ENCODE results near the gene TYMP.

GRCh38 chr22:50507421-50507990 lies 22.3 kb downstream of the TYMP start, which contains the start of gene LMF2:
- TF ChIP-seq, protein P1, sequence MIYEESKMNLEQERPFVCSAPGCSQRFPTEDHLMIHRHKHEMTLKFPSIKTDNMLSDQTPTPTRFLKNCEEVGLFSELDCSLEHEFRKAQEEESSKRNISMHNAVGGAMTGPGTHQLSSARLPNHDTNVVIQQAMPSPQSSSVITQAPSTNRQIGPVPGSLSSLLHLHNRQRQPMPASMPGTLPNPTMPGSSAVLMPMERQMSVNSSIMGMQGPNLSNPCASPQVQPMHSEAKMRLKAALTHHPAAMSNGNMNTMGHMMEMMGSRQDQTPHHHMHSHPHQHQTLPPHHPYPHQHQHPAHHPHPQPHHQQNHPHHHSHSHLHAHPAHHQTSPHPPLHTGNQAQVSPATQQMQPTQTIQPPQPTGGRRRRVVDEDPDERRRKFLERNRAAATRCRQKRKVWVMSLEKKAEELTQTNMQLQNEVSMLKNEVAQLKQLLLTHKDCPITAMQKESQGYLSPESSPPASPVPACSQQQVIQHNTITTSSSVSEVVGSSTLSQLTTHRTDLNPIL (CRISPR knock-in tag; IDR thresholded peaks at IDR 0.05; ENCODE audit: low read depth): no peak
- TF ChIP-seq GLIS3 (CRISPR knock-in tag; IDR thresholded peaks at IDR 0.05) (no peak), RARB (CRISPR knock-in tag; IDR thresholded peaks at IDR 0.05) (no peak), ARNTL (CRISPR knock-in tag; IDR thresholded peaks at IDR 0.05; ENCODE audit: borderline replicate concordance, low read depth) (no peak), ZFP3 (CRISPR knock-in tag; IDR thresholded peaks at IDR 0.05) (no peak)
